ENCODE data around the gene PSMD8. TPM values are rescaled to one million over a fixed set of nuclear protein-coding genes. Genes with fewer than 3 reads are reported as not detected.

The PSMD8 gene
- 231 and 331 TPM in 2 replicates for total RNA-seq (2014; rRNA removed; shearing (Covaris generic))
- 292 and 305 TPM in 2 replicates for polyA plus RNA-seq (2016; fragmentation: Nextera tagmentation; extraction: Ambion mirVana)

DNA sequence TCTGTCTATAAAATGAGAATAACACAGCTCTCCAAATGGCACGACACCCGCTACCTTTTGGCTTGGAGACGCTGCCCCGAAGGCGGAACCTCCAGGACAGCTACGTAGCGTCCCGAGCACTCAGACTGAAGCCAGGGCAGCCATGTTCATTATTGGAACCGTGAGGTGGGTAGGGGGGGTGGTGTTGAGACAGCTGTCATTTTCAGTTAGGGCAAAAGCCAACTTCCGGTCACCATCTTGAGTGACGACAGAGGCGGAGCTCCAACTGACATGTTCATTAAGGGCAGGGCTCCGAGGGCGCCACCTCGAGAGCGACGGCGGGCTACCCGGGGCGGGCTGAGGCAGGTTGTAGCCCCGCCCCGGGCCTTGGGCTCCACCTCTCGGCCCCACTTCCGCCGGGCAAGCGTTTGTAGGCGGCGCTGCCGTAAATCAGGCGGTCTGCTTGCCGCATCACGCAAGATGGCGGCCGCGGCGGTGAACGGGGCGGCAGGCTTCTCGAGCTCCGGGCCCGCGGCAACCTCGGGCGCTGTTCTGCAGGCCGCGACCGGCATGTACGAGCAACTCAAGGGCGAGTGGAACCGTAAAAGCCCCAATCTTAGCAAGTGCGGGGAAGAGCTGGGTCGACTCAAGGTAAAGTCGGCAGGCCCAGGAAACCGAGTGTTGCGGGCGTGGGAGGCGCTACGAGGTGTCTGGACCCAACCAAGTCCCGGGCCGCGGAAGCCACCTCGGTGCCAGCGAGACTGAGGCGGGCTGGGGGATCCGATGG lies at the start of gene PSMD8:
Gene PSMD8 (plus strand): TSS at position 240 of the 766 bp plus-strand sequence. CDS start 31 bp downstream, at position 271.
- peak within 1 kb of the TSS; percentile 92 for H3K4me3 ChIP-seq
- H3K27me3 ChIP-seq (replicated peaks; ENCODE audit: insufficient read depth): no peaks in the 10 kb centered on the region
- H3K27ac ChIP-seq: peak within 1 kb of the TSS; percentile 88
- TF ChIP-seq EZH2 (IDR thresholded peaks at IDR 0.05; ENCODE audit: insufficient read depth, poor library complexity, severe bottlenecking) (no peak), EZH2phosphoT487 (IDR thresholded peaks at IDR 0.05; ENCODE audit: insufficient read depth, low read depth) (no peak)
- H3K36me3 ChIP-seq (ENCODE audit: low read depth): 0 out of 2 replicates have a peak, but pooled peaks cover 9% of the 10 kb centered on the region
- H3K79me2 ChIP-seq (ENCODE audit: insufficient read depth): peaks cover 47% of the 10 kb centered on the region
- peak; percentile 100 for DNase-seq
- no peaks in the 10 kb centered on the region for H3F3A ChIP-seq (ENCODE audit: insufficient read depth)
- H3K4me2 ChIP-seq (ENCODE audit: unreplicated experiment): peak within 1 kb of the TSS; percentile 86
- H3K9me2 ChIP-seq (ENCODE audit: insufficient read depth): no peaks in the 10 kb centered on the region
- H3K9ac ChIP-seq: peak within 1 kb of the TSS; percentile 96
- H4K20me1 ChIP-seq (ENCODE audit: insufficient read depth): no peaks in the 10 kb centered on the region; the same call in 1 of the 2 replicates
- WGBS, 2 experiments (ENCODE audit: low coverage in 1 of 2, low lambda C conversion rate in 2 of 2, missing lambda C conversion rate in 2 of 2): 1% methylated on average over 61 to 63 of the region's 65 CpGs
- no peaks in the 10 kb centered on the region for H3K9me3 ChIP-seq (ENCODE audit: low read depth)
- H2AFZ ChIP-seq: peak within 1 kb of the TSS; percentile 93
- H3K4me1 ChIP-seq (ENCODE audit: insufficient read depth): peaks cover 18% of the 10 kb centered on the region
- in situ Hi-C loops (cut with MboI): no loop called here

DNA sequence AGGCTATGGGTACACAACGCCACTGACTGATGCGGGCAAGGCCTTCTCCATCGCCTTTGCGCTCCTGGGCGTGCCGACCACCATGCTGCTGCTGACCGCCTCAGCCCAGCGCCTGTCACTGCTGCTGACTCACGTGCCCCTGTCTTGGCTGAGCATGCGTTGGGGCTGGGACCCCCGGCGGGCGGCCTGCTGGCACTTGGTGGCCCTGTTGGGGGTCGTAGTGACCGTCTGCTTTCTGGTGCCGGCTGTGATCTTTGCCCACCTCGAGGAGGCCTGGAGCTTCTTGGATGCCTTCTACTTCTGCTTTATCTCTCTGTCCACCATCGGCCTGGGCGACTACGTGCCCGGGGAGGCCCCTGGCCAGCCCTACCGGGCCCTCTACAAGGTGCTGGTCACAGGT lies 47.8 kb upstream of the PSMD8 start:
- in situ Hi-C loops (cut with MboI): no loop called here
- H3F3A ChIP-seq (ENCODE audit: insufficient read depth): peaks cover 6% of the 10 kb centered on the region; the same call in 1 of the 2 replicates

DNA sequence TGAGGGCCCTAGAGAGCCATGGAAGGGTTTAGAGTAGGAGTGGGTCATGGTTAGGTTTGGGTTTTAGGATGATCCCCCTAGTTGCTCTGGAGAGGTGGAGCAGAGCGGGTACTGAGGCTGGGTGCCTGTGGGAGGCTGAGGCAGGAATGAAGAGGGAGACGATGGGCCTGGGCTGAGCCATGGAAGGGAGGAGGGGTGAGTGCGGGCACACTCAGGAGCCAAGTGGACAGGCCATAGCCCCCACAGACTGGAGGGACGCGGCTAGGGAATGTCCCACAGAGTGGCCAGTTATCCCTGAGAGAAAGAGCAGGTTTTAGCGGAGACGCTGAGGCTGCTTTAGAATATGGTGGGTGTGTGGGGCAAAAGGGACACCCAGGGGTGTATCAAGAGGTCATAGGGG lies 44.7 kb upstream of the PSMD8 start:
- Histone ChIP-seq H3K4me3 (no peak overlapping the region), H3K4me1 (ENCODE audit: insufficient read depth) (no peaks in the 10 kb centered on the region), H3F3A (ENCODE audit: insufficient read depth) (peaks cover 10% of the 10 kb centered on the region; the same call in 1 of the 2 replicates), H3K27me3 (replicated peaks; ENCODE audit: insufficient read depth) (no peaks in the 10 kb centered on the region), H3K79me2 (ENCODE audit: insufficient read depth) (no peaks in the 10 kb centered on the region), H2AFZ (no peak overlapping the region), H3K4me2 (ENCODE audit: unreplicated experiment) (no peak overlapping the region), H3K36me3 (ENCODE audit: low read depth) (peaks cover 31% of the 10 kb centered on the region; the same call in 1 of the 2 replicates), H4K20me1 (ENCODE audit: insufficient read depth) (no peaks in the 10 kb centered on the region), H3K9me2 (ENCODE audit: insufficient read depth) (no peaks in the 10 kb centered on the region), H3K9ac (no peak overlapping the region), H3K27ac (no peak overlapping the region), H3K9me3 (ENCODE audit: low read depth) (no peaks in the 10 kb centered on the region)
- in situ Hi-C loops (cut with MboI): loop anchor here (5.0 kb wide), 1 partner anchor 77 kb away; no protein-coding TSS in a partner anchor
- DNase-seq: no peak
- WGBS, 2 experiments (ENCODE audit: low coverage in 1 of 2, low lambda C conversion rate in 2 of 2, missing lambda C conversion rate in 2 of 2): 94 to 99% methylated on average over 7 of the region's 7 CpGs
- TF ChIP-seq EZH2phosphoT487 (IDR thresholded peaks at IDR 0.05; ENCODE audit: insufficient read depth, low read depth) (no peak), EZH2 (IDR thresholded peaks at IDR 0.05; ENCODE audit: insufficient read depth, poor library complexity, severe bottlenecking) (no peak)

More for the DNA sequence above, 47.8 kb upstream of the PSMD8 start:
- no peak overlapping the region for H2AFZ ChIP-seq
- no peak overlapping the region for H3K4me2 ChIP-seq (ENCODE audit: unreplicated experiment)
- peaks cover 7% of the 10 kb centered on the region for H3K4me1 ChIP-seq (ENCODE audit: insufficient read depth)
- peaks cover 4% of the 10 kb centered on the region; the same call in 1 of the 2 replicates for H4K20me1 ChIP-seq (ENCODE audit: insufficient read depth)
- H3K9ac ChIP-seq: no peak overlapping the region
- 89 to 92% methylated on average over 22 of the region's 22 CpGs for WGBS, 2 experiments (ENCODE audit: low coverage in 1 of 2, low lambda C conversion rate in 2 of 2, missing lambda C conversion rate in 2 of 2)
- H3K27me3 ChIP-seq (replicated peaks; ENCODE audit: insufficient read depth): no peaks in the 10 kb centered on the region
- DNase-seq: no peak
- no peaks in the 10 kb centered on the region for H3K9me2 ChIP-seq (ENCODE audit: insufficient read depth)
- no peaks in the 10 kb centered on the region for H3K9me3 ChIP-seq (ENCODE audit: low read depth)
- peaks cover 31% of the 10 kb centered on the region; the same call in 1 of the 2 replicates for H3K36me3 ChIP-seq (ENCODE audit: low read depth)
- peaks cover 20% of the 10 kb centered on the region for H3K79me2 ChIP-seq (ENCODE audit: insufficient read depth)
- TF ChIP-seq EZH2 (IDR thresholded peaks at IDR 0.05; ENCODE audit: insufficient read depth, poor library complexity, severe bottlenecking) (no peak), EZH2phosphoT487 (IDR thresholded peaks at IDR 0.05; ENCODE audit: insufficient read depth, low read depth) (no peak)
- H3K4me3 ChIP-seq: no peak overlapping the region
- H3K27ac ChIP-seq: no peak overlapping the region

DNA sequence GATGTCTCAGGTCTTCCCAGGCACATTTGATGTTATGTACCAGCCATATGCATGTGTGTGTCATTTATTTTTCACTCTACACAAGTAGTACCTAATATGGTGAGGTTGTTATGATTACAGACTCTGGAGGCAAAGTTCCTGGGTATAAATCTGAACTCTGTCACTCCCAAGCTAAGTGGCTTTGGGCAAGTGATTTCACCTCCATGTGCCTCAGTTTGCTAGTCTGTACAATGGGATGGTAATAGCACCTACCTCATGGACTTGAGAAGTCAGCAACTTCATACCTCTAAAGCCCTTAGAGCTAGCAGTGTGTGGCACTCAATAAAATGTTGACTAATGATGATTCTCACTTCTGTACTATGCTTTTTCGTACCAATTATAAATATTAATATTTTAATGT lies 42.6 kb upstream of the PSMD8 start:
- TF ChIP-seq EZH2 (IDR thresholded peaks at IDR 0.05; ENCODE audit: insufficient read depth, poor library complexity, severe bottlenecking) (no peak), EZH2phosphoT487 (IDR thresholded peaks at IDR 0.05; ENCODE audit: insufficient read depth, low read depth) (no peak)
- no peak overlapping the region for H3K4me3 ChIP-seq
- no peak for DNase-seq
- peaks cover 20% of the 10 kb centered on the region; the same call in 1 of the 2 replicates for H3K36me3 ChIP-seq (ENCODE audit: low read depth)
- no peak overlapping the region for H3K4me2 ChIP-seq (ENCODE audit: unreplicated experiment)
- no peaks in the 10 kb centered on the region for H3K27me3 ChIP-seq (replicated peaks; ENCODE audit: insufficient read depth)
- no peaks in the 10 kb centered on the region for H3K4me1 ChIP-seq (ENCODE audit: insufficient read depth)
- no peaks in the 10 kb centered on the region for H4K20me1 ChIP-seq (ENCODE audit: insufficient read depth)
- no peak overlapping the region for H3K9ac ChIP-seq
- in situ Hi-C loops (cut with MboI): loop anchor here (5.0 kb wide), 1 partner anchor 79 kb away; no protein-coding TSS in a partner anchor
- no peaks in the 10 kb centered on the region for H3K9me3 ChIP-seq (ENCODE audit: low read depth)
- WGBS, 2 experiments (ENCODE audit: low coverage in 1 of 2, low lambda C conversion rate in 2 of 2, missing lambda C conversion rate in 2 of 2): 65 to 69% methylated on average over 1 of the region's 1 CpG
- no peaks in the 10 kb centered on the region for H3K79me2 ChIP-seq (ENCODE audit: insufficient read depth)
- peaks cover 10% of the 10 kb centered on the region; the same call in 1 of the 2 replicates for H3F3A ChIP-seq (ENCODE audit: insufficient read depth)
- no peaks in the 10 kb centered on the region for H3K9me2 ChIP-seq (ENCODE audit: insufficient read depth)
- H3K27ac ChIP-seq: no peak overlapping the region
- H2AFZ ChIP-seq: no peak overlapping the region
